Mesendoderm (in vitro differentiated cells): Measurements from ENCODE around the gene CCL15.

Experiments used
- DNase-seq: peaks from one replicate; pipeline ENCODE4 v3.0.0; 2013
- H2AK5ac ChIP-seq: 2 replicates; pipeline ENCODE4 v1.6.1; 2013; ENCODE audit warnings: low read length, inconsistent platforms
- H2BK120ac ChIP-seq: 2 replicates; pipeline ENCODE4 v1.6.1; 2013; ENCODE audit warnings: low read depth, mild to moderate bottlenecking, low read length, moderate library complexity, mixed read lengths
- H2BK15ac ChIP-seq: replicated peaks from 2 replicates; pipeline ENCODE4 v1.6.1; 2013; ENCODE audit warnings: low read depth, mild to moderate bottlenecking, moderate library complexity
- H2BK5ac ChIP-seq: 2 replicates; pipeline ENCODE4 v1.6.1; 2013; ENCODE audit warnings: low read length, inconsistent platforms
- H3K18ac ChIP-seq: 2 replicates; pipeline ENCODE4 v1.6.1; 2013; ENCODE audit warnings: mild to moderate bottlenecking, low read length, mixed read lengths
- H3K23ac ChIP-seq: one replicate; pipeline ENCODE4 v1.6.1; 2013; ENCODE audit warnings: low read length
- H3K27ac ChIP-seq: 2 replicates; pipeline ENCODE4 v1.5.1; 2013; ENCODE audit warnings: low read depth, mild to moderate bottlenecking, inconsistent platforms, low read length, moderate library complexity
- H3K27me3 ChIP-seq: 2 replicates; pipeline ENCODE4 v1.6.1; 2013; ENCODE audit warnings: low read length, control low read depth, mild to moderate bottlenecking, inconsistent platforms; ENCODE audit not compliant: insufficient read depth, poor library complexity
- H3K36me3 ChIP-seq: 2 replicates; pipeline ENCODE4 v1.6.1; 2013; ENCODE audit warnings: low read length, inconsistent platforms; ENCODE audit not compliant: control insufficient read depth, insufficient read depth
- H3K4ac ChIP-seq: one replicate; pipeline ENCODE4 v1.6.1; 2013; ENCODE audit warnings: low read depth, mild to moderate bottlenecking, low read length, moderate library complexity
- H3K4me1 ChIP-seq: 2 replicates; pipeline ENCODE4 v1.6.1; 2013; ENCODE audit warnings: low read depth, low read length, inconsistent platforms; ENCODE audit not compliant: control insufficient read depth
- H3K4me2 ChIP-seq: 2 replicates; pipeline ENCODE4 v1.6.1; 2013; ENCODE audit warnings: low read length
- H3K4me3 ChIP-seq: 2 replicates; pipeline ENCODE4 v1.5.1; 2013; ENCODE audit warnings: mild to moderate bottlenecking, low read length
- H3K56ac ChIP-seq: one replicate; pipeline ENCODE4 v1.6.1; 2013; ENCODE audit warnings: low read length
- H3K79me1 ChIP-seq: 2 replicates; pipeline ENCODE4 v1.6.1; 2013; ENCODE audit warnings: low read length, inconsistent platforms
- H3K79me2 ChIP-seq: 2 replicates; pipeline ENCODE4 v1.6.1; 2013; ENCODE audit warnings: mild to moderate bottlenecking, low read length; ENCODE audit not compliant: control insufficient read depth, insufficient read depth
- H3K9ac ChIP-seq: 2 replicates; pipeline ENCODE4 v1.6.1; 2013; ENCODE audit warnings: low read length, inconsistent platforms
- H4K5ac ChIP-seq: one replicate; pipeline ENCODE4 v1.6.1; 2013; ENCODE audit warnings: low read length
- H4K8ac ChIP-seq: one replicate; pipeline ENCODE4 v1.6.1; 2013; ENCODE audit warnings: low read depth, mild to moderate bottlenecking, control low read depth, low read length, moderate library complexity
- WGBS: extraction: QIAGEN DNeasy Blood & Tissue Kit; methylation state at CpG from one replicate; pipeline ENCODE4 v1.1.7; 2013; ENCODE audit warnings: low lambda C conversion rate, missing lambda C conversion rate; ENCODE audit not compliant: insufficient coverage; ENCODE audit errors: extremely low coverage; 5-methylcytosine and 5-hydroxymethylcytosine counted together

The CCL15 gene

GRCh38 chr17:35969558-35970380, 31.6 kb downstream of the CCL15 start:
- H3K4me2 ChIP-seq: no peak overlapping the region
- no peak overlapping the region for H4K5ac ChIP-seq
- no peak overlapping the region for H4K8ac ChIP-seq
- no peak overlapping the region for H3K56ac ChIP-seq
- peak; percentile 87 for DNase-seq
- H3K27ac ChIP-seq: no peak overlapping the region
- no peak overlapping the region for H2BK5ac ChIP-seq
- H3K4me1 ChIP-seq: no peaks in the 10 kb centered on the region
- no peak overlapping the region for H3K18ac ChIP-seq
- no peaks in the 10 kb centered on the region for H3K79me1 ChIP-seq
- no peak overlapping the region for H3K4ac ChIP-seq
- no CpG with 5 or more reads among the region's 8 CpGs for WGBS
- no peak overlapping the region for H2BK120ac ChIP-seq
- H3K79me2 ChIP-seq: no peaks in the 10 kb centered on the region
- no peak overlapping the region for H2AK5ac ChIP-seq
- no peak overlapping the region for H3K23ac ChIP-seq
- H3K27me3 ChIP-seq: no peaks in the 10 kb centered on the region
- no peaks in the 10 kb centered on the region for H3K36me3 ChIP-seq
- no peak overlapping the region for H3K9ac ChIP-seq
- H3K4me3 ChIP-seq: no peak overlapping the region
- H2BK15ac ChIP-seq: no peak overlapping the region

- Histone ChIP-seq H4K8ac (no peak overlapping the region), H3K56ac (no peak overlapping the region), H3K4ac (no peak overlapping the region), H3K79me2 (no peaks in the 10 kb centered on the region), H3K4me1 (no peaks in the 10 kb centered on the region), H2BK15ac (no peak overlapping the region), H3K9ac (no peak overlapping the region), H2BK120ac (no peak overlapping the region), H2BK5ac (no peak overlapping the region), H3K79me1 (no peaks in the 10 kb centered on the region), H2AK5ac (no peak overlapping the region), H3K4me2 (no peak overlapping the region), H4K5ac (no peak overlapping the region), H3K23ac (no peak overlapping the region), H3K36me3 (no peaks in the 10 kb centered on the region), H3K27me3 (no peaks in the 10 kb centered on the region), H3K4me3 (no peak overlapping the region), H3K18ac (no peak overlapping the region), H3K27ac (no peak overlapping the region)
- DNase-seq: no peak
- no CpG with 5 or more reads among the region's 10 CpGs for WGBS
These were observed 32.8 kb downstream of the CCL15 start for GRCh38 chr17:35968520-35969054.

DNA sequence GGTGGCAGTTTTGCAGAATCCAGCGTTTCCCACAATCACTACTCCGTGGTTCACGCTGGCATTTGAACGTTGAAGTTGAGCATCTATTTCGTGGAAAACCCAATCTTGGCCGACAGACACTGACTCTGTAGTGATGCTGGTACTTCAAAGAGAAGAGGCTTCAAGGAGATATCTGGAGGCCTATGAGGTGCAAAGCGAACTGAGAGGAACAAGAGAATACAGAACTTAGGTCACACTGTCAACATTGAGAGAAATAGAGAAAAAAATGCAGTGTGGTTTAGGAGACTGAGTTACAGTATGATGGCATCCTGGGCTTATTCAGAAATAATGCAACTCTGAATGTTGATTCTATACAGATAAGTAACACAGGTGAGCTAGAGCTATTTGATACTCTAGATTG, 36.1 kb downstream of the CCL15 start:
- no peaks in the 10 kb centered on the region for H3K36me3 ChIP-seq
- H2BK15ac ChIP-seq: no peak overlapping the region
- no peak overlapping the region for H3K9ac ChIP-seq
- no peak overlapping the region for H4K5ac ChIP-seq
- H2BK5ac ChIP-seq: no peak overlapping the region
- no peaks in the 10 kb centered on the region for H3K27me3 ChIP-seq
- no peaks in the 10 kb centered on the region for H3K4me1 ChIP-seq
- no peak overlapping the region for H3K23ac ChIP-seq
- no peak overlapping the region for H3K56ac ChIP-seq
- no peak overlapping the region for H2BK120ac ChIP-seq
- H3K27ac ChIP-seq: no peak overlapping the region
- H3K4me2 ChIP-seq: no peak overlapping the region
- H3K18ac ChIP-seq: no peak overlapping the region
- DNase-seq: no peak
- no peaks in the 10 kb centered on the region for H3K79me1 ChIP-seq
- no peak overlapping the region for H4K8ac ChIP-seq
- no CpG with 5 or more reads among the region's 7 CpGs for WGBS
- no peak overlapping the region for H2AK5ac ChIP-seq
- no peaks in the 10 kb centered on the region for H3K79me2 ChIP-seq
- H3K4ac ChIP-seq: no peak overlapping the region
- no peak overlapping the region for H3K4me3 ChIP-seq

- H3K18ac ChIP-seq: no peak overlapping the region
These were observed 37.7 kb downstream of the CCL15 start for GRCh38 chr17:35963663-35964062.

DNA sequence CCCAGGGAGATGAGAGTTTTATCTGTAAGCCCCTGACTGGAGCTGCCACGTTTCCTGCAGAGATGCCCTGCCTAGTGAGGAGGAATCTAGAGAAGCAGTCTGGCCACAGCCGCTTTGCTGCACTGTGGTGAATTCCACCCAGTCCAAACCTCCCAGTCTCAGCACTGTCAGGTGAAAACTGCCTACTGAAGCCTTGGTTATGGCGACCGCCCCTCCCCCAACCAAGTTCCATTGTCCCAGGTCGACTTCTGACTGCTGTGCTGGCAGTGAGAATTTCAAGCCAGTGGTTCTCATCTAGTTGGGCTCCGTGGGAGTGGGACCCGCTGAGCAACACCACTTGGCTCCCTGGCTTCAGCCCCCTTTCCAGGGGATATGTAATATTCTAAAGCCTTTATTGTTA, 47.6 kb downstream of the CCL15 start:
- no CpG with 5 or more reads among the region's 7 CpGs for WGBS
- Histone ChIP-seq H4K5ac (no peak overlapping the region), H3K23ac (no peak overlapping the region), H3K18ac (no peak overlapping the region), H3K4me3 (no peak overlapping the region), H3K4ac (no peak overlapping the region), H2AK5ac (no peak overlapping the region), H2BK15ac (no peak overlapping the region), H3K27me3 (no peaks in the 10 kb centered on the region), H3K27ac (no peak overlapping the region), H3K79me1 (no peaks in the 10 kb centered on the region), H3K4me2 (no peak overlapping the region), H3K4me1 (peaks cover 5% of the 10 kb centered on the region), H3K9ac (no peak overlapping the region), H4K8ac (no peak overlapping the region), H2BK5ac (no peak overlapping the region), H3K56ac (no peak overlapping the region), H3K36me3 (no peaks in the 10 kb centered on the region), H2BK120ac (no peak overlapping the region), H3K79me2 (no peaks in the 10 kb centered on the region)
- no peak for DNase-seq

More at GRCh38 chr17:35963663-35964062, 37.7 kb downstream of the CCL15 start:
- Histone ChIP-seq H4K5ac (no peak overlapping the region), H2BK5ac (no peak overlapping the region), H3K56ac (no peak overlapping the region), H3K4me1 (no peaks in the 10 kb centered on the region), H2BK15ac (no peak overlapping the region), H3K9ac (no peak overlapping the region), H2BK120ac (no peak overlapping the region), H3K4me3 (no peak overlapping the region), H3K23ac (no peak overlapping the region), H3K27ac (no peak overlapping the region), H3K4ac (no peak overlapping the region), H3K79me2 (no peaks in the 10 kb centered on the region), H3K27me3 (no peaks in the 10 kb centered on the region), H3K36me3 (no peaks in the 10 kb centered on the region), H3K79me1 (no peaks in the 10 kb centered on the region), H3K4me2 (no peak overlapping the region), H2AK5ac (no peak overlapping the region), H4K8ac (no peak overlapping the region)
- no peak for DNase-seq
- no CpG with 5 or more reads among the region's 6 CpGs for WGBS
